ENCODE data around the gene WIPF1. TPM values are rescaled to one million over a fixed set of nuclear protein-coding genes. Genes with fewer than 3 reads are reported as not detected.

The WIPF1 gene
- total RNA-seq, 1 donor from 2014 or later: 8.6 TPM

DNA sequence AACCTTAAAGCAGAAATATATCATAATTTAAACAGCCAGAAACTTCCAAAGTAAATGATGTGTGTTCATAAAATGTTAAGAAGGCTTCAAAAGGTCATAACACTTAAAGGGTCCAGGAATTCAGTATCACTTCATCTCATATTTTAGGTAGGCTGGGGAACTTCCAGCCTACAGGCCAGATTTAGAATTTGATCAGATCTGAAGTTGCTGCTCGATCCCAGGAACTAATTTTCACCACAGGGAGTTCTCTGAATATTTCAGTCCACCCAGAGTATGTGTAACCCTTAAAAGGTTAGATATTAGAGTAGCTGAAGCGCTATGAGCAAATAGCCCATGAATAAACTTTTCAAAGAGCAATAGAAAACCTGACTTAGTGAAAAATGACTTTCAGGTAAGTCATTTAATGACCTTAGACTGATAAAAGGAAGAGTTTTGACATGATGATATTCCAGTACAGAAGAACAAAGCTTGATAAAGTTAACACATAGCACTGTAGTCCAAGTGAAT is 1.7 kb downstream of the WIPF1 start:
- DNase-seq (ENCODE audit: low read depth): no peak

DNA sequence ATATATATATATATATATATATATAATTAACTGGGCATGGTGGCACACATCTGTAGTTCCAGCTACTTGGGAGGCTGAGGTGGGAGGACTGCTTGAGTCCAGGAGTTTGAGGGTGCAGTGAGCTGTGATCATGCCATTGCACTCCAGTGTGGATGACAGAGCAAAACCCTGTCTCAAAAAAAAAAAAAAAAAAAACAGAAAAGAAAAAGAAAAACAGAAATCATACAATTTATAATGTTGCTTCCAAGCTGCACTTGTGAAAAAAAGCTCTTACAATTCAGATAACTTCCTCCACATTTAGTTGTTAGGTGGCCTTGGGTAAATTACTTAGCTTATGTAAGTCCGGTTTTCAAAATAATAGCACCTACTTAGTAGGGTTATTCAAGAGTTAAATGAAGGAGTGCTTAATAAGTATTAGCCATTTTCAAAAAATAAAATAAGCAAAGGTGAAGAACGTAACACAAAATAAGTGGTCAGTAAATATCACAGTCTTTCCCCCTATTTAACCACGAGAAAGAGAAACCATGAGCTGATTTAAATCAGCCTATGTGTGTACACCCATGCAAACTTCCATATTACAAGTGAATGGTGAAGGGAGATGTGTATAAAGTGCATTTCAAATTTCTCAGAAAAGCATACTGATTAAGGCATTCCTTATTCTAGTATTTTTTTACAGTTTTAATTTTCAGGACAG is 2.3 kb downstream of the WIPF1 start:
- no peak for DNase-seq (ENCODE audit: low read depth)

DNA sequence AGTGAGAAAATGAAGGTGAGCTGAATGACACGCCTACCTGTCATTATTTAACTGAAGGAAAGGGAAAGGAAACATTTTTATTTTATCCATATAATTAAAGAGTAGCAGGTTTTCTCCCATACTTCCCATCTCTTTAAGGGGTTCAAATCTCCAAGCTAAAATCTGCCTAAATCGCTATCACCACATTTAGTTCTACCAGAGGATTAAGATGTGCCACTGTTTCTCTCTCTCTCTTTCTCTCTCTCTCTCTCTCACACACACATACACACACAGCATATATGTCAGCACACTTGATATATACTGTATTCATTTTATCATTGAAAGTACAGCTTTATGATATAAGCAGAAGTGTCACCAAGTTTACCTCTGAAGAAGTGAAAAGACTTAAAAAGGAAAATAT is 3.1 kb downstream of the WIPF1 start:
- no peak for DNase-seq (ENCODE audit: low read depth)

DNA sequence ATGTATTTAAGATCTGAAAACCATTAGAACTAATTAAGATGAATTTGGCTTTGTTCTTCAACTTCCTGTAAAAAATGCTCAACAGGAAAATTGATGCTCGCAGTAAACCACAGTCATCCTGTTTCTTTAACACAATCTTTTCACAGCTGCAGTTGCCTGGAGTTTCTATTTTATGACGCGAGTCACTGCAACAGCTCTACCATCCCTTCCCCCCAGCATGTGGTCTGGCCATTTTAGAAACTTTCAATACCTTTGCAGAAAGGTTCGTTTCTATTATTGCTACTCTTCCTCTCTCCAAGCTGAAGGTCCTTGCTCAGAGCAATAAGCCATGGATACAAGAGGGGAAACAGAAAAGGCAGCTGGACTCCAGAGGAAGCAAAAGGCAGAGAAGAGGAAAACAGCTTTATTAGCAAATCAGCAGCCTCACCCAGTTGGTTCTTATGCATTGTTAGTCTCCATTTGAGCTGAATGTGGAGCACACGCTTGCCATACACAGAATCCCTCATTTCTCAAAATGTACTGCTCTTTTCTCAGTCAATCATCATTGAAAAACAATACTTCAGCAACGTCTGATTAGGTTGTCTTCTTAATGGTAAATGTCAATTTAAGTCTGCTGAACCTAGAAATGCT is 3.9 kb downstream of the WIPF1 start:
- peak; percentile 52 for DNase-seq (ENCODE audit: low read depth)

DNA sequence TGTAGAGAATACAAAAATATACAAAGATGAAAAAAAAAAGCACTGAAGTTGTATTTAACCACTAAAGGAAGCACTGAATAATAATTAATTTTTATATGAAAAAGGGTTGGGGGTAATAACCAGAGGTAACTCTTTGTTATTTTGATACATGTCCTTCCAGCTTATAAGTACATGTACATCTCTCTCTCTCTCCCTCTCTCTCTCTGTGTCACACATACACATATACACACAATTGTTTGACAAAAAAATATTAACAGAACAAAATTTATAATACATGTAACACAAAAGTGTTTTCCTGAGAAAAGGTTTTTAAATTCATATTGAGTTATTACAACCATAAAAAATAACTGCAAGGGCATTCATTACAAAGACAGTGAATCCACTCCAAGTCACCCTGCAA is 4.6 kb downstream of the WIPF1 start:
- no peak for DNase-seq (ENCODE audit: low read depth)

DNA sequence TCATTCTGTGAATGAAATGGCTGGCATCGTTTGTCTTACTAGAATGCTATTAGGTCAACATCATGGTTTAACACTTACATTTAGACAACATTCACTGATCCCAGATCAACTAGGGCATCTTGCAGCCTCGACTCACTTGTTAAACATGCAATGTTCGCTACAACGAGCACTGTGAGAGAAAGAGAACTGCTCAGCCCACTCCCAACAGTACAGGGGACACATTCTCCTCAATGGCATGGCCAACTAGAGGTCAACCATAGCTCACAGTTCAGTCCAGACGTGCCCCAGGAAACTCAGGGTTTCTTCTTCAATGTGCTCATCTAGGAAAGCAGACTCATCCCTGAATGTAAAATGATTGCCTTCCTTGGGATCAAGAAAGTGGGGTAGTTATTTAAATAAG is 5.9 kb downstream of the WIPF1 start:
- DNase-seq (ENCODE audit: low read depth): no peak

DNA sequence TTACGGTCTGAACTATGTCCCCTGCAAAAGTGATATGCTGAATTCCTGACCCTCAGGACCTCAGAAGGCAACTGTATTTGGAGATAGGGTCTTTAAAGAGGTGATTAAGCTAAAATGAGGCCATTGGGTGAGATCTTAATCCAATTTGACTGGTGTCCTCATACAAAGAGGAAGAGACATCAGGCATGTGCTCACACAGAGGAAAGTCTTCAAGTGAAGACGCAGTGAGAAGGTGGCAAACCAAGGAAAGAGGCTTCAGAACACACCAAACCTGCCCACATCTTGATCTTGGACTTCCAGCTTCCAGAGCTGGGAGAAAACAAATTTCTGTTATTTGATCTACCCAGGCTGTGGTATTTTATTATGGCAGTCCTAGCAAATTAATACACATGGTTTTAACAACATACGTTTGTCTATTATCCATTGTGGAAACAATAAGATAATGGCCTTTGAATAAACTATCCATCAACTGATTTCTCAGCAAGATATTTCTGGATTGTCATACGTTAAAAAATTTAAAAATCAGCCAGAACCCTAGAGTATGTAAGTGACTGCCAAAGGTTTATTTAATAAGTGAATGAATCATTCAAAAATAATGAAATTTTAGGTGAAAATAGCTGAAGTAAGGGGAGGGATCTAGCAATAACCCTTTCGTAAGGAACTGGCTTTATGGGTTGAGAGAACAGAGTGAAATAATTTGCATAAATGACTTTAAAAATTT is 6.5 kb downstream of the WIPF1 start:
- DNase-seq (ENCODE audit: low read depth): no peak

DNA sequence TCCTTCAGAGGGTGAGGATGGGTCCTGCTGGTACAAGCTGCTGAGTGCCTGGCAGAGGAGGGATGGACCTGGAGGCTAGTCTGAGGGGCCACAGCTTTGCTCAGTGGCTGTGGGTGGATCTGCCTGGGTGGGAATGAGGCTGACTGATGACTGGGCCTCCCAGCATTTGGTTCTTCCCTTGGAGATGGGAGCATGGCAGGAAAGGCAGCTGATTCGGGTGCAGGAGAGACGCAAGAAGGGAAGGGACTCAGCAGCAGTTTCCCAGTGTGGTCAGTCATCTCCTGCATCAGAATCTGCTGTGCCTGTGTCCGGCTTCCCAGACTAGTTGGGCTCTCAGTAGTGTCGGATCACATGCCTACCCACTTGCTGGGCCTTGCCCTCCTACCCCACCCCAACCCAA is 7.3 kb downstream of the WIPF1 start:
- no peak for DNase-seq (ENCODE audit: low read depth)

DNA sequence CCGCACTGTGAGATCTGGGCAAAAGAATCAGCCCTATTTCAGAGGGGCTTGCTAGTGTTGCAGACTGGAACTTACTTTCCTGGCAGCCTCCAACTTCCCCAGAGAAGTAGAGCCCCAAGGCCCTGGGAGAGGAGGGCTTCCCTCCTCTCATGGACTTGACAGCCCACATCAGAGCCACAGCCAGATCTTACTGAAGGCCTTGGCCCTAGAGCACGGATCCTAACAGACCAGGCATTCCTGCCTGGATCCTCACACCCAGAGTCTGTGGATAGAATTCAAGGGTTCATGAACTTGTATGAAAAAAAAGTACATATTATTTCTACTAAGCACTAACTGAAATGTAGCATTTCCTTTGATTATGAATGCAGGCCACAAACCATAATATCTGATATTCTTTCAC is 8.3 kb downstream of the WIPF1 start:
- DNase-seq (ENCODE audit: low read depth): no peak

DNA sequence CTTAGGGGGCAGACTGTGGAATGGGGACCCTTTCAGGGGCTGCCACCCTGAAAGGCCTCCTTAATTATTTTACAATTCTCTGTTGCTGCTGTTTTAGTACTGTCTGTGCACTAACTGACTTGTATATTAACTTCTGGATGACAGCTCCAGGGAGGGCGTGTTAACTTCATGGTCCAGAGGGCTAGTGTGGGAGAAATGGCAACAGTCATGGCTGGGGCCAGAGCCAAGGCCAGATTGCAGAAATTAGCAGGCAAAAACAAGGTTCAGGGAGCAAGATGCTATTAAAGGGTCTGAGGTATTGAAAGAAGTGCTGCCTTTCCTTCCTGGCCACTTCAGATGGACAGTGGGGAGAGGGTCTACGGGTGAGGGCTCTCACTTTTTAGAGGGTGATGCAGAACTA is 9.1 kb downstream of the WIPF1 start:
- peak; percentile 59 for DNase-seq (ENCODE audit: low read depth)

DNA sequence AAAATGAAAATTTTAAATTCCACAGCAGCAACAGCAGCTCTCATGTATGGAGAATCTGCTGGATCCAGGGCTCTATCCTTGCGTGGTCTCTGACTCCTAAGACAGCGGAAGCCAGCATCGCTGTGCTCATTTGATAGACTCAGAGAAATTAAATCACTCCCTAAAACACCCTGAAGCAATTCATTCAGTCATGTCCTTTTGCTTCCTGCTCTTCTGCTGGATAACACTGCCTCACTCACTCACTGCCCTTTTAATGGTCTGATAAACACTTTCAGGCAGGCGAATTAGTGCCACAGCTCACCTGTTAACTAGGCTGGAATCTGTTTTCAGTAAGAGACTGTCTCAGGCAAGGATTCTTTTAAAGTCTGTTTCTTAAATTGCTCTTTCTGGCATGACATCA is 10.0 kb downstream of the WIPF1 start:
- peak; percentile 38 for DNase-seq (ENCODE audit: low read depth)

DNA sequence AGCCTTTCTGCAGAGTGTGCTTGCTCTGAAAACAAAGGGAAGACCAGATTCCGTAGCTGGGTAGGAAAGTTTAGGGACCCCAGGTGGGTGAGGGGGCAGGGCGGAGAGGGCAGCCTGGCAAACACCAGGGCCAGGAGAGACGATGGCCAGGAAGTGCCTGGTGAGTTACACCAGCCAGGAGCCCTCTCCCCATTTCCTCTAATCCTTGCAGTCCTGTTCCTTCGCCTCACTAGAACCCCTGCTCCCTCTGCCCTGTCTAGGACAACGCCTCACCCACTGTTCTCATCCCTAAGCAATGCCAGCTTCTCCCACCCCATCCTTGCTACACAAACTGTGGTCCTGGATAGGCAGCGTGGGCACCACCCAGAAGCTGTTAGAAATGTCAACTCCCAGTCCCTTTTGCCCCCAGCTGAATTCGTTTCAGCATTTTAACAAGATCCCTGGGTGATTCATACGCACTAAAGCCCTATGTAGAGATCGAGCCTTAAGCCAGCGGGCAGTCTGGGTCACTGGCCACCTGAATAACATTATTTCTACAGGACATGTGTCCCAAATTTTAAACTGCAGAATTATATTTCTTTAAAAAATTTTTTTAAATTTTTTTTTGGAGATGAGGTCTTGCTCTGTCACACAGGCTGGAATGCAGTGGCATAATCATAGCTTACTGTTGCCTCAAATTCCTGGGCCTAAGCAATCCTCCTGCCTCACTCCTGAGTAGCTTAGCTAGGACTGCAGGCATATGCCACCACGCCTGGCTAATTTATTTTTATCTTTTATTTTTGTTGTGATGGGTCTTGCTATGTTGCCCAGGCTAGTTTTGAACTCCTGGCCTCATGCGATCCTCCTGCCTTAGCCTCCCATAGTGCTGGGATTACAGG is 10.9 kb downstream of the WIPF1 start:
- no peak for DNase-seq (ENCODE audit: low read depth)

DNA sequence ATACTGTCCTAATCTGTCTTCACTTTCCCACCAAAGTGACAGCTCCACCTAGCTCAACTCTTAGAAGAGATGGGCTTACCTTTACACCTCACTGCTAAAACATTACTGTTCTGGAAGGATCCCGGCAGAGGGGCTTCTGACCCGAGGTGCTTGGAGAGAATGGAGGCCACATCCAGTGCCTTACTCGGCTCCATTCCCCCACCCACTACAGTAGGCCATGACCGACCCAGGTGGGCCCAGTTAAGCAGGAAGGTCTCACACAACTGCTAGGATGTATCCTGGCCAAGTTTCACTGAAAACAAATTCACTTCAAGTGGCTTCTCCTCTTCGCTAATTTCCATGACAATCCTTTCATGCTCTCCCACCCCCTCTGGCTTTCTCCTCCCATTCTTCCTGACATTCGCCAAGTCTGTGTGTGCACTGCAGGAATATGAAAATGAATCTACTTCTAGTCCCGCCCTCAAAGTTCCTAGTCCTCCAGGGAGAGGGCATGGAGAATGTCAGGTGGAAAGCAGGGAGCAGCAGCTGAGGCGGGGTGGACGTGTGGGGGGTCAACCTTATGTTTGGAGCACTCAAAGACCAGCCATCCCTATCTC is 11.8 kb downstream of the WIPF1 start:
- DNase-seq (ENCODE audit: low read depth): no peak

DNA sequence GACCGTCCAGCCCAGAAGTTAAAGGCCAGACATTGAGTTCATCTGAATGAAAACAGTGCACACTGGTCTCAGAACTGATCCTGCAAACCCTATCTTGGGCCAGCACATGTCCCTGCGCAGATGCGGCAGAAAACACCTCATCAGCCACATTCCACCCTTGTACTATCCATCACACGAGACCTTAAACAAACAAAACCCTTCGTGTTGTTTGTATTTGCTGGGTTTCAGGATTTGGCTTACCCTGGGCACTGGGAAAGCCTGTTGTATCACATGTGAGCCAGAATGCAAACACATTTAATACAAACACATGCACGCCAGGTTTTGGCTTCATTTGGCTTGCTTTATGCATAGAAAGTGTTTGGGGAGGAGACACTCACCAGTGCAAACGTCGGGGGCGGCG is 12.5 kb downstream of the WIPF1 start:
- no peak for DNase-seq (ENCODE audit: low read depth)

DNA sequence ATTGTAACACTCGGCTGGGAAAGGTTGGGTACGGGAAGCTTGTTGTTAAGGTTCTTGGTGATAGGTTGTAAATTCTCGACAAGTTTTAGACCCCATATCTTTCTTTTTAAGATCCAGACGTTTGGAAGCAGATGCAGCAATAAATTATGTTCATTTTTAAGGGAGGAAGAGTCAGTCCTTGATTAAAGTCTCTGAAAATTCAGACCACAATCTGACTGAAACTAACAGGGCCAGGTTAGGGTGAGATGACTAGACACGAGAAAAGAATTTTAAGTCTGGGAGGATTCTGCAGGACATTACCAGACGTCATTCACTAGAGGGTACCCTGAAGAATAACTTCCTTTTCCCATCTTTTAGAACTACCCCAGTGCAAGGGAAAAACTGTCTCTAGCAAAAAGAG is 16.1 kb downstream of the WIPF1 start:
- DNase-seq (ENCODE audit: low read depth): no peak

DNA sequence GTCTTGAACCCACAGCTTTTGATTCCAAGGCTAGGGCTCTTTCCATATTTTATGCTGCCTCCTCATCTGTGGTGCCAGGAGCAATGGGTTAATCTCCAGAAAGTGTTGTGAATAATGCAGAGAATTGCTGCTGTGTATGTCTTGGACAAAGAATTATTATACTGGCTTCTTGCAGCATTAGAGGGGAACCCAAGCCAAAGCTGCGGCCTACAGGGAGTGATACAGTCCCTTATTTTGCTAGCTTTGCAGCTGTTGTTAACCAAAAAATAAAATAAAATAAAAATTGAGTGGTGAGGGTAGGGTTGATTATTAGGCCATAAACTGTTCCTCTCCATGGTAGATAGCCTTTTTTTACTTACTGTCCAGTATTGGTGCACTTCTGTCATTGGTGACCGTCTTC is 16.7 kb downstream of the WIPF1 start:
- no peak for DNase-seq (ENCODE audit: low read depth)

DNA sequence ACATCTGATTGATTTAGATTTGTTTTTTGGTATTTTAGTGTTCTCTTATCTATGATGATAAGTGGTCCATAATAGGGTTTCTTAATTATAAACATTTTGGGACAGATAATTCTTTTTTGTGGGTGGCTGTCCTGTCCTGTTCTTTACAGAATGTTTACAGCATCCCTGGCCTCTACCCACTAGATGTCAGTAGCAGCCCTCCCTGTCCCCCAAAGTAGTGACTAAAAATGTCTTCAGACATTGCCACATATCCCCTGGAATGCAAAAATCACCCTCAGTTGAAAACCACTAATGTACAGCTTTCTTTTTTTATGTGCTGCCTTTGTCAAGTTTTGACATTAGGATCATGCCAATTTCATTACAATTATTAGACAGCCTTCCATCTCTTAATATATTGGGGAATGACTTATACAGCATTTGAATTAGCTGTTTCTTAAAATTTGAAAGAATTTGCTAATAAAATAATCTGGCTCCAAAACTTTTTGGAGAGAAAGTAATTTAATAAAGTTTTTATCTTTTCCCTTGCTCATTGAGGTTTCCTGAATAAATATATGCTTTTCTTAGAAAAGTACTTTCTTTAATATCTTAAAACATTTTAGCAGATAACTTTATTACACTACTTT is 19.5 kb downstream of the WIPF1 start:
- DNase-seq (ENCODE audit: low read depth): peak; percentile 52

DNA sequence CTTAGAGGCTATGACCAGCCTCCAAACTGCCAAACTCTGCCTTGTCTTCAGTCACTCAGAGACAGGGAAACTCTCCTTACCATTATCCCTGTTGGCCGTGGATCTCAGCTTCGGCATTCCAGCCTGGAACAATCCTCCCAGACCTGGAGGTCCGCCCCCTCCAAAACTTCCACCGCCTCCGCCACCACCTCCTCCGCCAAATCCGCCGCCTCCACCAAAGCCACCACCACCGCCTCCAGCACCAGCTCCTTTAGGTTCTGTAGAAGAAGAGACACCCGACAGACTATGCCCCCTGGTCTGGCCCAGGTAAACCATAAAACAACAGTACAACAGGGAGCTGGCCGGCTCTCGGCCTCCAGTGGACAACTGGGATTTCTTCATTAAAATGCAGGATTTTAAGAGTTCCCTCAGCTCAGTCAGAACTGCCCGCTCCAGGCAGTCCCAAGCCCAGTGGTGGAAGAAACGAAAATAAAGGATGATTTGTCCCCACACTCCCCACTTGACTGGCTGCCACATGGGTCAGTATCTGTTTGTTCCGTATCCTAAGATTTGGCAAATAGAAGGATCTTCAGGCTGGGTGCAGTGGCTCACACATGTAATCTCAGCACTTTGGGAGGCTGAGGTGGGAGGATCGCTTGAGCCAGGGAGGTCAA is 22.4 kb downstream of the WIPF1 start:
- no peak for DNase-seq (ENCODE audit: low read depth)

DNA sequence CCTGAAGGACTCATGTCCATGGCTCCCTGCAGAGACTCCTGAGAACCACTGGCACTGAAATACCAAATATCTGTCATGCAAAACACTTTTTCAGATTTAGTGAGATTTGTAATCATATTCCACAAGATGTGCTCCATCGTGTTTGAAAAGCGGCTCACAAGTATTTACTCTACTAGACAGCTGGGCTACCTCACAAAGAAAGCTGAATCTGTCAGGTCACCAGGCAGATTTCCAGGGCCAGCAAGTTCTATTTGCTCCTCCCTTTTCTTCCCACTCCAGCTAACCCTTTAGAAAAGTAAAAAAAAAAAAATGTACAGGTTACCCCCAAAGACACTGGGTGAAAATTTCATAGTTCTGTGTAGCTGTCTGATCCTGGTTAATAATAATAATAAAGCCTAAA is 22.9 kb downstream of the WIPF1 start:
- DNase-seq (ENCODE audit: low read depth): no peak

DNA sequence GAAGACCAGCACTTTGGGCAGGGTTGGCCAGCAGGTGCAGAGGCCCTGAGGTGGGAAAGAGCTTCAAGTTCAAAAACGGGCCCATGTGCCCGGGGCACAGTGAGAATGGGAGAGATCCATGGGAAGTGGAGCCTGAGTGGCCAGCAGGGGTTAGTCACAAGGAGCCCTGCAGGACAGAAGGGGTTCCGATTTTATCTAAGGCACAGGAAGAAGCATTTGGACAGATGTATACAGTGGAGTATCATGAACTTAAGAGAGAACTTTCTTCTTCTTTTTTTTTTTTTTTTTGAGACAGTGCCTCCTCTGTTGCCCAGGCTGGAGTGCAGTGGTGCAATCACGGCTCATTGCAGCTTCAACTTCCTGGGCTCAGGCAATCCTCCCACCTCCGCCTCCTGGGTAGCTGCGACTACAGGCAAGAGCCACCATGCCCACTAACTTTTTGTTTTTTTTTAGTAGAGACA is 24.0 kb downstream of the WIPF1 start:
- DNase-seq (ENCODE audit: low read depth): no peak

DNA sequence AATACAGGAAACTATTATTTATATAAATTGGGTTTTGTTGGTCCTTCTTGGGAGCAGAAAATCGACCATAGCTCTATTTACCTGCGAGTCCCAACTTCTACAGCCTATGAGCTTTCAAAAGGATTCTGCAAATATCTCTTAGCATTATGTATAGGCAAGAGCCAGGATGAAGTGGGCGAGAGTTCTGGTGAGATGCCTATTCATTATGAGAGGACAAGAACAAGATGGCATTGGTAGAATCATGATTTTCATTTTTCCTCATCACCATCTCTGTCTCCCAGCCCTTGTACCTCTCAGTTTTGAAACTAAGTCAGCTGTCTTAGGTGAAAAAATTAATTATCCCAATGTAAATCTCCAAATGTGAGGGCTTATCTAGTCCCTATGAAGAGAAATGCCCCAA is 25.0 kb downstream of the WIPF1 start:
- no peak for DNase-seq (ENCODE audit: low read depth)

Data from renal cortical epithelial cell (primary cell).